ENCODE measurements around the gene DKK2.
A peak's percentile ranks its signal among the peaks of the same experiment; 100 is the strongest.

Gene DKK2

GRCh38 chr4:107035819-107036583, at the start of gene DKK2:
Gene DKK2, minus strand, starts transcription at chr4:107036313. Its CDS starts 722 bp downstream, at chr4:107035591.
- Histone ChIP-seq H3K36me3 (no peaks in the 10 kb centered on the region), H3K27me3 (ENCODE audit: insufficient read depth, low read depth, severe bottlenecking) (peaks cover 29% of the 10 kb centered on the region), H3K4me3 (ENCODE audit: low read depth, low read length) (peak within 1 kb of the TSS; percentile 61), H3K27ac (no peak within 1 kb of the TSS), H3K9me3 (ENCODE audit: severe bottlenecking) (no peaks in the 10 kb centered on the region)
- DNase-seq: peak; percentile 28
- TF ChIP-seq CTCF (IDR thresholded peaks at IDR 0.05; ENCODE audit: low read depth, low read length): no peak

GRCh38 chr4:107077192-107077591, 41.1 kb upstream of the DKK2 start:
- H3K36me3 ChIP-seq: no peaks in the 10 kb centered on the region
- no peak for DNase-seq
- no peak overlapping the region for H3K27ac ChIP-seq
- no peaks in the 10 kb centered on the region for H3K27me3 ChIP-seq (ENCODE audit: insufficient read depth, low read depth, severe bottlenecking)
- no peaks in the 10 kb centered on the region for H3K9me3 ChIP-seq (ENCODE audit: severe bottlenecking)
- no peak for TF ChIP-seq CTCF (IDR thresholded peaks at IDR 0.05; ENCODE audit: low read depth, low read length)
- no peak overlapping the region for H3K4me3 ChIP-seq (ENCODE audit: low read depth, low read length)

GRCh38 chr4:107072836-107073736, 37.0 kb upstream of the DKK2 start:
- no peaks in the 10 kb centered on the region for H3K36me3 ChIP-seq
- H3K9me3 ChIP-seq (ENCODE audit: severe bottlenecking): no peaks in the 10 kb centered on the region
- DNase-seq: no peak
- no peak overlapping the region for H3K27ac ChIP-seq
- TF ChIP-seq CTCF (IDR thresholded peaks at IDR 0.05; ENCODE audit: low read depth, low read length): no peak
- H3K4me3 ChIP-seq (ENCODE audit: low read depth, low read length): no peak overlapping the region
- H3K27me3 ChIP-seq (ENCODE audit: insufficient read depth, low read depth, severe bottlenecking): no peaks in the 10 kb centered on the region

- H3K27me3 ChIP-seq (ENCODE audit: insufficient read depth, low read depth, severe bottlenecking): no peaks in the 10 kb centered on the region
- TF ChIP-seq CTCF (IDR thresholded peaks at IDR 0.05; ENCODE audit: low read depth, low read length): no peak
- no peaks in the 10 kb centered on the region for H3K36me3 ChIP-seq
- no peak overlapping the region for H3K27ac ChIP-seq
- no peaks in the 10 kb centered on the region for H3K9me3 ChIP-seq (ENCODE audit: severe bottlenecking)
- no peak overlapping the region for H3K4me3 ChIP-seq (ENCODE audit: low read depth, low read length)
- DNase-seq: no peak
Measured at GRCh38 chr4:107071108-107071507, 35.0 kb upstream of the DKK2 start.

- no peak for DNase-seq
Measured at GRCh38 chr4:107069049-107069448, 32.9 kb upstream of the DKK2 start.

More at GRCh38 chr4:107069049-107069448, 32.9 kb upstream of the DKK2 start:
- TF ChIP-seq CTCF (IDR thresholded peaks at IDR 0.05; ENCODE audit: low read depth, low read length): no peak
- H3K27ac ChIP-seq: no peak overlapping the region
- no peaks in the 10 kb centered on the region for H3K27me3 ChIP-seq (ENCODE audit: insufficient read depth, low read depth, severe bottlenecking)
- no peaks in the 10 kb centered on the region for H3K9me3 ChIP-seq (ENCODE audit: severe bottlenecking)
- H3K36me3 ChIP-seq: no peaks in the 10 kb centered on the region
- H3K4me3 ChIP-seq (ENCODE audit: low read depth, low read length): no peak overlapping the region

Measured in WERI-Rb-1 (cell line).